Measurements from ENCODE around the gene TECPR2.

The TECPR2 gene

GRCh38 chr14:102375119-102375518, 12.4 kb downstream of the TECPR2 start:
- no peak for DNase-seq (ENCODE audit: low read depth)

GRCh38 chr14:102377696-102378095, 15.0 kb downstream of the TECPR2 start:
- no peak for DNase-seq (ENCODE audit: low read depth)

GRCh38 chr14:102378830-102379229, 16.1 kb downstream of the TECPR2 start:
- DNase-seq (ENCODE audit: low read depth), result no peak

GRCh38 chr14:102387086-102387485, 24.3 kb downstream of the TECPR2 start:
- no peak for DNase-seq (ENCODE audit: low read depth)

GRCh38 chr14:102389246-102389645, 26.5 kb downstream of the TECPR2 start:
- no peak for DNase-seq (ENCODE audit: low read depth)

- DNase-seq (ENCODE audit: low read depth), result no peak
Measured at GRCh38 chr14:102390064-102390855, 27.5 kb downstream of the TECPR2 start.

GRCh38 chr14:102392506-102392905, 29.8 kb downstream of the TECPR2 start:
- peak; percentile 64 for DNase-seq (ENCODE audit: low read depth)

GRCh38 chr14:102394717-102395375, 32.1 kb downstream of the TECPR2 start:
- no peak for DNase-seq (ENCODE audit: low read depth)

GRCh38 chr14:102396521-102396920, 33.8 kb downstream of the TECPR2 start:
- DNase-seq (ENCODE audit: low read depth), result no peak

GRCh38 chr14:102403028-102403427, 40.3 kb downstream of the TECPR2 start:
- no peak for DNase-seq (ENCODE audit: low read depth)

- no peak for DNase-seq (ENCODE audit: low read depth)
Measured at GRCh38 chr14:102407258-102407657, 44.5 kb downstream of the TECPR2 start.

GRCh38 chr14:102408724-102409123, 46.0 kb downstream of the TECPR2 start:
- no peak for DNase-seq (ENCODE audit: low read depth)

- DNase-seq (ENCODE audit: low read depth), result no peak
Measured at GRCh38 chr14:102415671-102416070, 52.9 kb downstream of the TECPR2 start.

GRCh38 chr14:102417001-102417431, 54.3 kb downstream of the TECPR2 start:
- no peak for DNase-seq (ENCODE audit: low read depth)

- DNase-seq (ENCODE audit: low read depth), result no peak
Measured at GRCh38 chr14:102417646-102418045, 54.9 kb downstream of the TECPR2 start.

- no peak for DNase-seq (ENCODE audit: low read depth)
Measured at GRCh38 chr14:102418169-102418852, 55.6 kb downstream of the TECPR2 start.

GRCh38 chr14:102418853-102419240, 56.1 kb downstream of the TECPR2 start:
- DNase-seq (ENCODE audit: low read depth), result no peak

- no peak for DNase-seq (ENCODE audit: low read depth)
Measured at GRCh38 chr14:102419276-102419675, 56.5 kb downstream of the TECPR2 start.

- DNase-seq (ENCODE audit: low read depth), result no peak
Measured at GRCh38 chr14:102419716-102420115, 57.0 kb downstream of the TECPR2 start.

GRCh38 chr14:102421411-102422057, 58.8 kb downstream of the TECPR2 start:
- no peak for DNase-seq (ENCODE audit: low read depth)

- DNase-seq (ENCODE audit: low read depth), result no peak
Measured at GRCh38 chr14:102424520-102424919, 61.8 kb downstream of the TECPR2 start.

GRCh38 chr14:102424923-102425322, 62.2 kb downstream of the TECPR2 start:
- no peak for DNase-seq (ENCODE audit: low read depth)
